Stimulated activated effector memory CD8-positive, alpha-beta T cell treated with anti-CD3 and anti-CD28 coated beads, Interleukin-12 subunit alpha, Interleukin-12 subunit beta, amount 100 ng/mL, for 72 hours (primary cell): ENCODE results near the gene RAB11FIP5.
A peak's percentile ranks its signal among the peaks of the same experiment; 100 is the strongest.
"Not testable (repeated sequence)": the region's sequence is repeated elsewhere in the genome, so short reads cannot be mapped to it uniquely, and the experiment has no call there.

Source experiments
- ATAC-seq: fragments of 150-1000 bp; cut with Tn5 transposase; 2 replicates; pipeline ENCODE4 v1.10.0; 2021
- DNase-seq, 2 donors: peaks; one replicate each; pipeline ENCODE4 v3.0.0; 2021 to 2022; ENCODE audit warnings: low spot score in 2 of 2
- H3K27ac Mint-ChIP-seq: one replicate; pipeline ENCODE4 v1.8.0; 2022; ENCODE audit warnings: mild to moderate bottlenecking, mixed read lengths
- H3K36me3 Mint-ChIP-seq: one replicate; pipeline ENCODE4 v1.8.0; 2022; ENCODE audit warnings: mild to moderate bottlenecking, mixed read lengths
- H3K4me1 Mint-ChIP-seq: one replicate; pipeline ENCODE4 v1.8.0; 2022; ENCODE audit warnings: mixed read lengths
- H3K4me3 Mint-ChIP-seq: one replicate; pipeline ENCODE4 v1.8.0; 2022; ENCODE audit warnings: mild to moderate bottlenecking, mixed read lengths
- H3K9me3 Mint-ChIP-seq: one replicate; pipeline ENCODE4 v1.8.0; 2022; ENCODE audit warnings: mixed read lengths

RAB11FIP5 gene

DNA sequence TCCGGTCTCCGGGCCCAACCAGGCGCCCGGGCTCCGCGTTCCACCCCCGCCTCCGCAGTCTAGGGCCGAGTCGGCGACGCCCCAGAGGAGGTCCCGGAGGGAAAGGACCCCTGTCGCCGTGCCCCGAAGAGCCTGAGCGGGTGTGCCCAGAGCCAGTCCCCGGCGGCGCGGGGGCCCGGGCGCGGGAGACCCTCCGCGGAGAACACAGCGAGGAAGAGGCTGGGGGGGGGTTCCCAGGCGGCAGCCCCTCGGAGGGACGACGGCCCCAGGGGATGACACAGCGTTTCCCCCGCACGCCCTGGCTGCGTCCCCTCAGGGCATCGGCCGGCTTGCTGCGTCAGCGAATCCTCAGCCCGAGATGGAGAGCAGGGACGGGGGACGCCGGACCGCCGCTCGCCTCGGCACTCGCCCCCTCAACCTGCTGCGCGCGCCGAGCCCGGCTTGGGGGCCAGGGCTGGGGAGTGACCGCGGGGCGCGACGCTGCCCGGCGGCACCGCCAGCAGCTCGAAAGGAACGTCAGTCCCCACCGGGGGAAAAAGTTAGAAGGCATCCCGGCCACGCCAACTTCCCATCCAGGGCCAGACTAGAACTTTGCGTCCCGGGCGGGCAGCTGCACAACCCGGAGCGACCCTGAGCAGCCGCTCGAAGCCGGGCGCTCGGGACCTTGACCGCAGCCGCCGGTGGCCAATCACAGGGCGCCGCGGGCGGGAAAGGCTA lies 41.9 kb downstream of the RAB11FIP5 start:
- H3K4me1 Mint-ChIP-seq = peaks cover 33% of the 10 kb centered on the region
- H3K9me3 Mint-ChIP-seq = no peaks in the 10 kb centered on the region
- peak overlapping the region; percentile 93 for H3K4me3 Mint-ChIP-seq

DNA sequence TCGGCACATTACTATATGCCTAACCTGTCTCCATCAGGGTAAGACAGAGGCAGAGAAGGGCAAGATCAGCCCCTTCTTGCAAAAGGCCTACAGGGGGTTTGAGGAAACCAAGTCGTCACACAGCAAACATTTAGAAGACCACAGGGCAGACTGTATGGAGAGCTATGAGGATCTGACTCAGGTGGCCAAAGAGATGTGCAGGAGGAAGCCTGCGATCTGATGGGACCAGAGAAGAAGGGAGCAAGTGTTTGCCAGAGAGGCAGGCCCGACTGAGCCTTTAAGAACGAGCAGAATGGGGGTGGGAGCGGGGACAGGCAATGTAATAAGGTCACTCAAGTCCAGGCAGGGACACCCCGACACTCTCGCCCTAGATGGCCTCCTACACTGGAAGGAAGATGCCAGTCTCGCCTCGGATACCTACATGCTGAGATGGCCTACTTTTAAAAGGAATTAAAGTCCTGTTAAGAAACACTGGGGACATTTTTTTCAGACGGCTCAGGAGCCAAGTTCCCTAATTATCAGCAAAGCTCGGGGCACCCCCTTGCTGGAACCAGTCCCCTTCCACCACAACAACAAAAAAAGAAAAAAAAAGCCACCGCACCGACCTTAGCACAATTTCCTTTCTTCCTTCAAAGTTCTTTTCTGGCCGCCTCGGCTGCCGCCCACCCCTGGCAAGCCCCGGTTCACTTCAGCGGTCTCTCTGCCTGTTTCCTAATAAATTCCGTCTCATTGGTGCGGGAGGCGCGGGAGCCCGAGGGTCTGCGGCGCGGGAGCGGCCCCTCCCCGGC lies 42.7 kb downstream of the RAB11FIP5 start:
- H3K36me3 Mint-ChIP-seq = peaks cover 27% of the 10 kb centered on the region
- H3K4me3 Mint-ChIP-seq = peak overlapping the region; percentile 93
- DNase-seq = no peak
- no peaks in the 10 kb centered on the region for H3K9me3 Mint-ChIP-seq
- peak overlapping the region; percentile 96 for H3K27ac Mint-ChIP-seq
- peaks cover 35% of the 10 kb centered on the region for H3K4me1 Mint-ChIP-seq
- ATAC-seq = no peak

More for the DNA sequence above, 41.9 kb downstream of the RAB11FIP5 start:
- peaks cover 27% of the 10 kb centered on the region for H3K36me3 Mint-ChIP-seq
- ATAC-seq (peak; percentile 52), DNase-seq (peak; percentile 50 to 80)
- peak overlapping the region; percentile 96 for H3K27ac Mint-ChIP-seq

DNA sequence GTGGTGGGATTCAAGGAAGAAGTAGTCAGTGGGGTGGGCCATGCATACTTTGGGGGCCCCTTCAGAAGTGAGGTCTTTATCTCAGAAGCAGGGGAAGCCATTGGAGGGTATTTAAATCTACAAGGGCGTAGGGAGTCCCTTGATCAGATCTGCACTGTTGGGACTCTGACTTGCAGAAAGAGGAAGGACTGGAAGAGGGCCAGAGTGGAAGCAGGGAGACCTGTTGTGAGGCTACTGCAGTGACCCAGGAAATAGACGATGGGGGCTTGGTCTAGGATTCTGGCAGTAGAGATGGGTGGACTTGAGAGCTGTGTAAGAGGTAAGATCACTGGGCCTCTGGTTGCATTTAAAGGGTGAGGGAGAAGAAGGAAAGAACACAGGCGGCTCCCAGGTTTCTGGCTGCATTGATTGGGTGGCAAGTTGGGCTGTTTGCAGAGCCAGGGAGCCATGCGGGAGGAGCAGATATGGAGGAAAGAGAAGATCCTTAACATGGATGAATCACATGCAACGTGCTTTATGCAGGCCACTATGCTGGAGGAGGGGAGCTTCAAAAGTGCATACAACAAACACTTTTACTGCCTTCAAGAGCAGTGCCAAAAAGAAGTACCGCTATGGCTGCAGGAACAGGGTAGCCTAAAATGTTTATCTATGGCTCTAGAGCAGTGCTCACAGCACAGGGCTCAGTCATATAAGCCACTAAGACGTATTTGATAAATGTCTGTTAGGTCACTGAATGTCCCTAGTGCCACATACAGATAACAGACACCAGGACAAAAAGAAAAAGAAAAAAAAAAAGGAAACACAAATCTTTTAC lies 43.5 kb downstream of the RAB11FIP5 start:
- Mint-ChIP-seq H3K4me1 (peaks cover 40% of the 10 kb centered on the region), H3K27ac (peak overlapping the region; percentile 96), H3K4me3 (peak overlapping the region; percentile 93), H3K9me3 (no peaks in the 10 kb centered on the region), H3K36me3 (peaks cover 27% of the 10 kb centered on the region)
- no peak for DNase-seq
- ATAC-seq = no peak

DNA sequence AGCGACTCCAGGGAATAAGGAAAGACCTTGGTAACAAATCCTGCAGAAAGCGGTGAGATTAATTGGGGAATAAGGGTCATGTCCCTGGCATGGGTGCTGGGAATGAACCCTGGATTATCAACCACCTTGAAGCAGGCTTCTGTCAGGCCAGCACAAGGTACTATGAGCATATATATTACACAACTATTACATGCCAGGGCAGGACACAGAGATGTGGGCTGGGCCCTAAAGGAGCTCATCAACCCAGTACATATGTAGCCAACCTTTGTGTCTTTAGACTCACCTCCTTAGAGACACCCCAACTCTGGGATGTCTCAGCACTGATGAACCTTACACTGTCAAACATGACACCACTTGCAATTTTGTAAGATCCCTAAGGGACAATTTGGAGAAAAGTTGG lies 44.6 kb downstream of the RAB11FIP5 start:
- peaks cover 27% of the 10 kb centered on the region for H3K36me3 Mint-ChIP-seq
- DNase-seq (no peak), ATAC-seq (no peak)
- H3K27ac Mint-ChIP-seq = no peak overlapping the region
- H3K4me1 Mint-ChIP-seq = peaks cover 48% of the 10 kb centered on the region
- H3K4me3 Mint-ChIP-seq = peak overlapping the region; percentile 93
- no peaks in the 10 kb centered on the region for H3K9me3 Mint-ChIP-seq

DNA sequence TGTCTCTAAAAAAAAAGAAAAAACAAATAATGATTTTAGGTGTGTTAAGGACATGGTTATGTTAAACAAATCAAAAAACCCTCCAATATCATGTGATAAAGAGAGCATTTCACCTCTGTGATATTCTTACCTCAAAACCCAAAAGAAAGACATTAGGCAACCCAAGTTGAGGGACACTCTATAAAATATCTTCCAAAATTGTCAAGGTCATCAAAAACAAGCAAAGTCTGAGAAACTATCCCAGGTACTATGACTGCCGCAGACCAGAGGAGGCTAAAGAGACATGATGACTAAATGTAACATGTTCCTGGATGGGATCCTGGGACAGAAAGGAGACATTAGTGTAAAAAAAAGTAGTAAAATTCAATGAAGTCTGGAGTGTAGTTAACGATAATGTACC lies 45.7 kb downstream of the RAB11FIP5 start:
- Mint-ChIP-seq H3K36me3 (peaks cover 29% of the 10 kb centered on the region), H3K9me3 (no peaks in the 10 kb centered on the region), H3K27ac (no peak overlapping the region), H3K4me3 (no peak overlapping the region), H3K4me1 (peaks cover 49% of the 10 kb centered on the region)
- no peak for ATAC-seq
- no peak for DNase-seq

DNA sequence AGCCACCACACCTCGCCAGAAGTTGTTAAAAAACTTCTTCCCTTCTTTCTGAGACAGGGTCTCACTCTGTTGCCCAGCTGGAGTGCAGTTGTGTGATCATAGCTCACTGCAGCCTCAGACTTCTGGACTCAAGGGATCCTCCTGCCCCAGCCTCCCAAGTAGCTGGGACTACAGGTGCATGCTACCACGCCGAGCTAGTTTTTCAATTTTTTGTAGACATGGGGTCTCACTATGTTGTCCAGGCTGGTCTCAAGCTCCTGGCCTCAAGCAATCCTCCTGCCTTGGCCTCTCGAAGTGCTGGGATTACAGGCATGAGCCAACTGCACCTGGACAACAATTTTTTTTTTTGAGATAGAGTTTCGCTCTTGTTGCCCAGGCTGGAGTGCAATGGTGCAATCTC lies 47.7 kb downstream of the RAB11FIP5 start:
- H3K27ac Mint-ChIP-seq, DNase-seq, H3K9me3 Mint-ChIP-seq, ATAC-seq, H3K4me3 Mint-ChIP-seq: not testable (repeated sequence)
- H3K4me1 Mint-ChIP-seq = peaks cover 40% of the 10 kb centered on the region
- H3K36me3 Mint-ChIP-seq = peaks cover 13% of the 10 kb centered on the region

DNA sequence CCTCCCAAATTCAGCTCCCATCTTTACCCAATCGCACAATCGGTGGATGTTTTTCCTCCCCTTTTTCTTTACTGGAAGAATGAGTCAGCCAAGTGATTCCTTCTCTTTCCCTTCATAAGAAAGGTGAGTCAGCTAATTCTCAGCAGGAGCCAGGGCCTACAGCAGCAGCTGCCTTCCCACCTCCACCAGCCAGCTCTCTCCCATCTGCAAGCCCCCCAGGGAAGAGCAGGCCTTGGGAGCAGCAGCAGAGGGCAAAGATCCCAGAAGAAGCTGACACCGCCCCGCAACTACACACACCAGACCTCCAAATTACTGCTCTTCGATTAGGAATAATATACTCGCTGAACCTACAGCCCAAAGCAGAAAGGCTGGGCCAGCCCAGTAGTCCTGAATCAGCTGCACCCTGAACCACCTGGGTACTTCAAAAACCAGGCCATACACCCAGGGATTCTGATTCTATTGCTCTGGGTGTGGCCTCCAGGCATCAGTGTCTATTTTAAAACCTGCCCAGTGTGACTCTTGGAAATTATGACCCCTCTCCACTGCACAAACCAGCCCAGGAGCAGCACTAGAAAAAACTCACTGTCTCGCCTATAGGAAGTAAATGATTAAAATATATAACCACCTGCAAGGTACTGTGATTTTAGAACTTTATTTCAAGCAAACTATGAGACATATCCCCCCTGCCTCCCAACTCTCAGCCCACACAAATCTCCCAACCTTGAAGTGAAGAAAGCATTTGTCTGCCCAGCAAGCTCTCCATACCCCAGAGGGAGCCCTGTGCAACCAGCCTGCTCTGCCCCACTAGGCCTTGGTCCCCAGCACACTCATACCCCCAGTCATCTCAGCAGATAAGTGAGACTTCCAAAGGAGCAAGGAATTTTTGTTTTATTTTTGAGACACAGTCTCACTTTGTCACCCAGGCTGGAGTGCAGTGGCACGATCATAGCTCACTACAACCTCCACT lies 48.6 kb downstream of the RAB11FIP5 start:
- Mint-ChIP-seq H3K27ac (peak overlapping the region; percentile 69), H3K9me3 (no peaks in the 10 kb centered on the region), H3K4me1 (peaks cover 32% of the 10 kb centered on the region), H3K36me3 (peaks cover 7% of the 10 kb centered on the region), H3K4me3 (no peak overlapping the region)
- no peak for DNase-seq
- ATAC-seq = no peak

DNA sequence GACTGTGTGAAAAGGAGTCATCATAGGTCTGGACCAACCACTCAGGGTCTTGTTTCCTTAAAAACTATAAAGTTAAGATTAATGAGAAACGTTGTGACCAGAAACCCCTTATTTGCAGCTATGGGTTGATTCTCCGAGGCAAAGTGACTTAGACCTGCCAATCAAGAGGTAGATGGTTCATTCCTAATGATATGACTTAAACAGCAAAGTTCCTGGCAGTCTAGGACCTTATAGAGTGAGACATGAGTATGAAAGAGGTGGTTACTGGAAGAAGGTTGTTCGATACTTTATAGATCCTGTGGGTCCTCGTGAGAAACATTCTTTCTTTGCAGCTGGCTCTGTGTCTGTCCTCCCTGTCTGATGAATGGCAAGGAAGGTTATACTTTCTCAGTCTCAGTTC lies 49.3 kb downstream of the RAB11FIP5 start:
- H3K9me3 Mint-ChIP-seq = no peaks in the 10 kb centered on the region
- H3K4me1 Mint-ChIP-seq = peaks cover 24% of the 10 kb centered on the region
- H3K4me3 Mint-ChIP-seq = no peak overlapping the region
- no peak for DNase-seq
- no peak for ATAC-seq
- H3K27ac Mint-ChIP-seq = no peak overlapping the region
- peaks cover 7% of the 10 kb centered on the region for H3K36me3 Mint-ChIP-seq

DNA sequence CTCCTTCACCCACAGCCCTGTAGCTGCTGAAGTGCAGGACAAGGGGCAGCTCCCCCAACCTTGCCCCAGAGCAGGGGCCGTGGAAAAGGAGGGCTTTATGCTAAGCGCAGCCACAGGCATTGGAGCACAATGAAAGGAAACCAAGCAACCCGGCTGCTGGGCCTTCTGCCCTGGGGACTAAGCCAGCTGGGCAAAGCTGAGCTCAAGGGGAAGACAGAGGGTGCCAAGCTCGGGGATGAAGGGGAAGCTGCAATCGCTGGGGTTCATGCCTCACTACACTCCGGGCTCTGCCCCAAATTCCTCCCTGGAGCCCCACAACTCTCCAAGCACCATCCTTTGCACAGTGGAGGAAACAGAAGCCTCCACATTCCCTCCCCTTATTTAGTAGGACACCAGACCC lies 53.6 kb downstream of the RAB11FIP5 start:
- no peak for ATAC-seq
- Mint-ChIP-seq H3K4me3 (no peak overlapping the region), H3K27ac (no peak overlapping the region), H3K9me3 (peaks cover 6% of the 10 kb centered on the region), H3K4me1 (peaks cover 11% of the 10 kb centered on the region), H3K36me3 (peaks cover 7% of the 10 kb centered on the region)
- DNase-seq = no peak

DNA sequence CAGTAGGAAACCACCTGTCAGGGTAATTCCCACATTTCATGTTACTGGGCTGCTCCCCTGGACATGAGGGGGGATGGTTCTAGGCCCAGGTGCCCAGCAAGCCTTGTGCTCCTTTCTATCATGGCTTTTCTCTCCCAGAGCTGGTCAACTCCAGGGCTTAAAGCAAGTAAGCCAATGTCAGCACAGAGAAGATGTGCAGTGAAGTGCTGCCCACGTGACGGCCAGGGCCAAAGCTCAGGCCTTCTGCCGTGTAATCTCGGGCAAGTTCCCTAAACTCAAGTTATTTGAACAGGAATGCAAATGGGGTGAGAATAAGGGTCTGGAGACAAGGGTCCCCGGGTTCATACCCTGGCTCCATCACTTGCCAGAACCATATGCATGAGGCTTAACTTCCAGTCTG lies 57.8 kb downstream of the RAB11FIP5 start:
- peaks cover 6% of the 10 kb centered on the region for H3K9me3 Mint-ChIP-seq
- H3K4me1 Mint-ChIP-seq = no peaks in the 10 kb centered on the region
- DNase-seq (no peak), ATAC-seq (no peak)
- H3K4me3 Mint-ChIP-seq = no peak overlapping the region
- no peaks in the 10 kb centered on the region for H3K36me3 Mint-ChIP-seq
- H3K27ac Mint-ChIP-seq = no peak overlapping the region

DNA sequence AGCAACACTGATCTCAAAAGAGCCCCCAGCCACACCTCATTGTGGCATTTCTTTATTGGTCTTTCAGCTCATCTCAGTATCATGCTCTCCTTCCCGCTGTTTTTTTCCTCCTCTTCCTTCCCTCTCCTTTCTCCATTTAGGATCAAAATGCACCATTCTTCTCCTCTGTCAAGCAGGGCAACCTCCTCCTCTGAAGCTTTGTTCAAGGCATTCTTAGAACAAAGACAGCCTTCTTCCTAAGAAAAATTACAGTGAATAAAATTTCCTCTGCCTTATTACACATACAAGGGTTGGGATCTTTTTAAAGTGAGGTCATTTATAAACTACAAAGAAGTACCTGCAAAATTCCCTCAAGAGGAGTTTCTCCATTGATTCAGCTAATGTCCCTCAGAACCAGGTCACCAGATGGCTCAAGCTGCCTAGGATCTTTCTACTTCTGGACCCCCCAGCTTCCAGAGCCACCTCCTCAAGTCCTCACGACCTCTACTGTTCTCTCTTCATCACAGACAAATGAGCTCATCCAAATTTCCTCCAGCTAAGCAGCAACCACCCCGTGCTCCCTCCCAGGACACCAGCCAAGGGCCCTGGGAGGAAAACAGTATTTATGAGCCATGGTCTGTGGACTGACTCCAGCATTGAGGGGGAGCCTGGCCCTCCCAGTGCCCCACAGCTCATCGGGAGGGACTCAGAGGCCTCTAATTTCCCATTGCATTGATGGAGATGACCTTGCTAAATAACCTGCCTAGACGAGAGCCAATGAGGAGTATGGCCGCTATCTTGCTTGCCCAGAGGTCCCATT lies 59.2 kb downstream of the RAB11FIP5 start:
- Mint-ChIP-seq H3K4me1 (no peaks in the 10 kb centered on the region), H3K27ac (no peak overlapping the region), H3K9me3 (peaks cover 6% of the 10 kb centered on the region), H3K4me3 (no peak overlapping the region), H3K36me3 (no peaks in the 10 kb centered on the region)
- no peak for DNase-seq
- ATAC-seq = no peak

DNA sequence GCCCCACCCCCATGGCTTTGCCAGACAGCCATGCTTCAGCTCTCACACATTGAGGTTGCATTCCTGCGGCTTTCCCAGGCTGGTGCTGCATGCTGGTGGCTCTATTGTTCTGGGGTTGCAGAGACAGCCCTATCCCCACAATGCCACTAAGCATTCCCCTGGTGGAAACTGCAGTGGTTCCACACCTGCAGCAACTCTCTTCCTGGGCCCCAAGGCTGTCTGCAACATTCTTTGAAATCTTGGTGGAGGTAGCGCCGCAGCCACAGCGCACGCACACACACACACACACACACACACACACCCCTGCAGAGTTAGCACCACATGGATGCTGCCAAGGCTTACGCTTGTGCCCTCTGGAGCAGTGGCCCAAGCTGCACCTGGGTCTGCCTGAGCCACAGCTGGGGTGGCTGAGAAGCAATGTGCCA lies 62.6 kb downstream of the RAB11FIP5 start:
- no peak for ATAC-seq

DNA sequence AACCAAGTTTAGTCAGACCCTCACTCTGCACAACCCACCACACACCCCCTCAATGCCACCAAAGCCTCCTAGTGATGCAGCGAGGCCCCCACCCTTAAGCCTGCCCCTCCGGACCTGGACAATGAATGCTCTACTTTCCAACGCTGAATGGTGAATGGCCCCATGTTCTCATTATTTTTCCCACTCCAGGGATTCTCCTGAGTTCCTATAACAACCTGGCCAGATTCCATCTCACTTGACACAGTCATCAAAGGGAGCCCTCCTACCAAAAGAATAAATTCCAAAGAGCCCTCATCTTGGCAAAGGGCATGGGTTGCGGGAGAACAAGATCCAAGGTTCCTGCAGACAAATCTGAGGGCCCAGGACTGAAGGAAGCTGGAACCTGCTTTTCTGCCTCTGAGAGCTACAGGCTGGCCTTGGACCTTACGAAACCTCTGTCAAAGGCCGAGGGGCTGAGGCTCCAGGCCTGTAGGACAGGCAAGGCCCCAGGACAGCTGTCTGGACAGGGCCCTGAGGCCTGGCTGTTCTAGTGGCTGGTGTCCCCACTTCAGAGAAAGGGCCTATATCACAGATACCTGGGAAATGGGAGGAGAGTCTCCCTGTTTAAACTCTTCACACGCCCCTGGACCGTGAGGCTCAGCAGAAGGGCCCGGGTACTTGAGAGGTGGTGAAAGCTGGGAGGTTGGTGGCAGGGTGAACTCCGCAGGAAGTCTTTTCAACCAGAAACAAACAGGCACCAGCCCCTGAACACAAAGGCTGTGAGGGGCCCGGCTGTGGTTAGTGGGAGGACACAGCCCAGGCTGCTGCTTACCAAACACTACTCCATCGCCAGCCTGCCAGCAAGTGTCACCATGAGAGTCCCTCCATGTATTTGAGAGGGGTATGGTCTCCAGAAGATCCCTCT lies 68.6 kb downstream of the RAB11FIP5 start:
- Mint-ChIP-seq H3K4me1 (no peaks in the 10 kb centered on the region), H3K9me3 (no peaks in the 10 kb centered on the region), H3K36me3 (no peaks in the 10 kb centered on the region), H3K4me3 (no peak overlapping the region), H3K27ac (no peak overlapping the region)
- ATAC-seq (peak; percentile 19), DNase-seq (no peak)

More for the DNA sequence above, 62.6 kb downstream of the RAB11FIP5 start:
- Mint-ChIP-seq H3K36me3 (no peaks in the 10 kb centered on the region), H3K9me3 (no peaks in the 10 kb centered on the region), H3K4me1 (no peaks in the 10 kb centered on the region), H3K4me3 (no peak overlapping the region), H3K27ac (no peak overlapping the region)
- DNase-seq = no peak
